ENCODE data around the gene LRP6. TPM values are rescaled to one million over a fixed set of nuclear protein-coding genes. Genes with fewer than 3 reads are reported as not detected.

The LRP6 gene
- total and polyA plus RNA-seq, 3 experiments from 2014 or later: 0.12 to 2.4 (median 0.94) TPM

- Histone ChIP-seq H3K4me1 (ENCODE audit: insufficient read depth, low read length) (no peaks in the 10 kb centered on the region), H3K4me3 (ENCODE audit: low read length) (no peak overlapping the region), H3K27me3 (ENCODE audit: insufficient read depth, low read length, poor library complexity, severe bottlenecking) (no peaks in the 10 kb centered on the region), H3K27ac (ENCODE audit: low read depth, low read length) (no peak overlapping the region), H3K9me3 (ENCODE audit: low read length) (no peaks in the 10 kb centered on the region), H3K36me3 (ENCODE audit: insufficient read depth, low read length) (no peaks in the 10 kb centered on the region)
- Mint-ChIP-seq H3K4me3 (no peak overlapping the region), H3K4me1 (no peaks in the 10 kb centered on the region), H3K27me3 (peaks cover 12 to 39% of the 10 kb centered on the region in 2 donors), H3K9me3 (no peaks in the 10 kb centered on the region), H3K27ac (no peak overlapping the region), H3K36me3 (no peaks in the 10 kb centered on the region)
- ChIA-PET CTCF (interaction anchor here (1.2 to 1.3 kb wide), 2 partner anchors 11 kb away, joined by 3 to 4 read pairs; no protein-coding TSS in a partner anchor), POLR2A (no interaction called here)
- DNase-seq: no peak
These were observed 171.8 kb downstream of the LRP6 start for GRCh38 chr12:12095021-12095420.

GRCh38 chr12:12094481-12094880 lies 172.4 kb downstream of the LRP6 start:
- ChIA-PET CTCF (interaction anchor here (1.2 to 1.3 kb wide), 2 partner anchors 11 to 12 kb away, joined by 3 to 4 read pairs; no protein-coding TSS in a partner anchor), POLR2A (no interaction called here)
- H3K27me3 ChIP-seq (ENCODE audit: insufficient read depth, low read length, poor library complexity, severe bottlenecking): no peaks in the 10 kb centered on the region
- Mint-ChIP-seq H3K4me3 (no peak overlapping the region), H3K36me3 (no peaks in the 10 kb centered on the region), H3K27ac (no peak overlapping the region), H3K27me3 (peaks cover 12 to 33% of the 10 kb centered on the region in 2 donors), H3K9me3 (no peaks in the 10 kb centered on the region), H3K4me1 (no peaks in the 10 kb centered on the region)
- H3K9me3 ChIP-seq (ENCODE audit: low read length): no peaks in the 10 kb centered on the region
- DNase-seq: no peak
- no peak overlapping the region for H3K27ac ChIP-seq (ENCODE audit: low read depth, low read length)
- no peaks in the 10 kb centered on the region for H3K36me3 ChIP-seq (ENCODE audit: insufficient read depth, low read length)
- no peaks in the 10 kb centered on the region for H3K4me1 ChIP-seq (ENCODE audit: insufficient read depth, low read length)
- no peak overlapping the region for H3K4me3 ChIP-seq (ENCODE audit: low read length)

- Histone ChIP-seq H3K27ac (ENCODE audit: low read depth, low read length) (no peak overlapping the region), H3K4me1 (ENCODE audit: insufficient read depth, low read length) (no peaks in the 10 kb centered on the region), H3K4me3 (ENCODE audit: low read length) (no peak overlapping the region), H3K9me3 (ENCODE audit: low read length) (no peaks in the 10 kb centered on the region), H3K27me3 (ENCODE audit: insufficient read depth, low read length, poor library complexity, severe bottlenecking) (no peaks in the 10 kb centered on the region), H3K36me3 (ENCODE audit: insufficient read depth, low read length) (no peaks in the 10 kb centered on the region)
- Mint-ChIP-seq H3K27me3 (peaks cover 13 to 47% of the 10 kb centered on the region in 2 donors), H3K36me3 (no peaks in the 10 kb centered on the region), H3K27ac (no peak overlapping the region), H3K9me3 (no peaks in the 10 kb centered on the region), H3K4me1 (no peaks in the 10 kb centered on the region), H3K4me3 (no peak overlapping the region)
- CTCF ChIA-PET: no interaction called here
- DNase-seq: no peak
- POLR2A ChIA-PET: no interaction called here
These were observed 174.7 kb downstream of the LRP6 start for GRCh38 chr12:12091977-12092663.

- H3K4me1 Mint-ChIP-seq: no peaks in the 10 kb centered on the region
- DNase-seq: no peak
- Histone ChIP-seq H3K9me3 (ENCODE audit: low read length) (no peaks in the 10 kb centered on the region), H3K36me3 (ENCODE audit: insufficient read depth, low read length) (no peaks in the 10 kb centered on the region), H3K27ac (ENCODE audit: low read depth, low read length) (no peak overlapping the region), H3K4me3 (ENCODE audit: low read length) (no peak overlapping the region), H3K4me1 (ENCODE audit: insufficient read depth, low read length) (no peaks in the 10 kb centered on the region), H3K27me3 (ENCODE audit: insufficient read depth, low read length, poor library complexity, severe bottlenecking) (no peaks in the 10 kb centered on the region)
- H3K4me3 Mint-ChIP-seq: no peak overlapping the region
- ChIA-PET POLR2A (no interaction called here), CTCF (no interaction called here)
- no peaks in the 10 kb centered on the region for H3K9me3 Mint-ChIP-seq
- H3K27ac Mint-ChIP-seq: peak overlapping the region in 1 of 8 donors; percentile 66
- H3K27me3 Mint-ChIP-seq: peaks cover 13 to 50% of the 10 kb centered on the region in 2 donors
- H3K36me3 Mint-ChIP-seq: no peaks in the 10 kb centered on the region
These were observed 175.8 kb downstream of the LRP6 start for GRCh38 chr12:12091071-12091470.

GRCh38 chr12:12088761-12089160 lies 178.1 kb downstream of the LRP6 start:
- DNase-seq: no peak
- Histone ChIP-seq H3K9me3 (ENCODE audit: low read length) (no peaks in the 10 kb centered on the region), H3K36me3 (ENCODE audit: insufficient read depth, low read length) (no peaks in the 10 kb centered on the region), H3K27me3 (ENCODE audit: insufficient read depth, low read length, poor library complexity, severe bottlenecking) (no peaks in the 10 kb centered on the region), H3K4me3 (ENCODE audit: low read length) (no peak overlapping the region), H3K27ac (ENCODE audit: low read depth, low read length) (no peak overlapping the region), H3K4me1 (ENCODE audit: insufficient read depth, low read length) (no peaks in the 10 kb centered on the region)
- CTCF ChIA-PET: no interaction called here
- Mint-ChIP-seq H3K4me3 (no peak overlapping the region), H3K4me1 (no peaks in the 10 kb centered on the region), H3K36me3 (no peaks in the 10 kb centered on the region), H3K9me3 (no peaks in the 10 kb centered on the region), H3K27me3 (peaks cover 12 to 33% of the 10 kb centered on the region in 2 donors), H3K27ac (no peak overlapping the region)
- POLR2A ChIA-PET: no interaction called here

- Histone ChIP-seq H3K27me3 (ENCODE audit: insufficient read depth, low read length, poor library complexity, severe bottlenecking) (no peaks in the 10 kb centered on the region), H3K9me3 (ENCODE audit: low read length) (no peaks in the 10 kb centered on the region), H3K4me3 (ENCODE audit: low read length) (no peak overlapping the region), H3K36me3 (ENCODE audit: insufficient read depth, low read length) (no peaks in the 10 kb centered on the region), H3K4me1 (ENCODE audit: insufficient read depth, low read length) (no peaks in the 10 kb centered on the region), H3K27ac (ENCODE audit: low read depth, low read length) (no peak overlapping the region)
- H3K4me3 Mint-ChIP-seq: no peak overlapping the region
- peaks cover 9 to 33% of the 10 kb centered on the region in 2 donors for H3K27me3 Mint-ChIP-seq
- ChIA-PET CTCF (interaction anchor here (2.3 kb wide), 1 partner anchor 11 kb away, joined by 6 read pairs; no protein-coding TSS in a partner anchor), POLR2A (no interaction called here)
- no peak for DNase-seq
- no peaks in the 10 kb centered on the region for H3K9me3 Mint-ChIP-seq
- H3K4me1 Mint-ChIP-seq: no peaks in the 10 kb centered on the region
- no peak overlapping the region for H3K27ac Mint-ChIP-seq
- no peaks in the 10 kb centered on the region for H3K36me3 Mint-ChIP-seq
These were observed 178.7 kb downstream of the LRP6 start for GRCh38 chr12:12088147-12088546.

GRCh38 chr12:12087693-12088034 lies 179.2 kb downstream of the LRP6 start:
- no peaks in the 10 kb centered on the region for H3K27me3 ChIP-seq (ENCODE audit: insufficient read depth, low read length, poor library complexity, severe bottlenecking)
- H3K27ac ChIP-seq (ENCODE audit: low read depth, low read length): no peak overlapping the region
- no peak for DNase-seq
- no peaks in the 10 kb centered on the region for H3K4me1 Mint-ChIP-seq
- peaks cover 8 to 28% of the 10 kb centered on the region in 2 donors for H3K27me3 Mint-ChIP-seq
- no peaks in the 10 kb centered on the region for H3K36me3 Mint-ChIP-seq
- POLR2A ChIA-PET: no interaction called here
- H3K9me3 Mint-ChIP-seq: no peaks in the 10 kb centered on the region
- H3K36me3 ChIP-seq (ENCODE audit: insufficient read depth, low read length): no peaks in the 10 kb centered on the region
- no peak overlapping the region for H3K4me3 ChIP-seq (ENCODE audit: low read length)
- no peak overlapping the region for H3K4me3 Mint-ChIP-seq
- CTCF ChIA-PET: interaction anchor here (2.3 kb wide), 1 partner anchor 10 kb away, joined by 6 read pairs; no protein-coding TSS in a partner anchor
- H3K4me1 ChIP-seq (ENCODE audit: insufficient read depth, low read length): no peaks in the 10 kb centered on the region
- H3K9me3 ChIP-seq (ENCODE audit: low read length): no peaks in the 10 kb centered on the region
- no peak overlapping the region for H3K27ac Mint-ChIP-seq

- Mint-ChIP-seq H3K27me3 (peaks cover 8 to 28% of the 10 kb centered on the region in 2 donors), H3K9me3 (no peaks in the 10 kb centered on the region), H3K27ac (no peak overlapping the region), H3K36me3 (no peaks in the 10 kb centered on the region), H3K4me1 (no peaks in the 10 kb centered on the region), H3K4me3 (no peak overlapping the region)
- Histone ChIP-seq H3K4me1 (ENCODE audit: insufficient read depth, low read length) (no peaks in the 10 kb centered on the region), H3K27me3 (ENCODE audit: insufficient read depth, low read length, poor library complexity, severe bottlenecking) (no peaks in the 10 kb centered on the region), H3K4me3 (ENCODE audit: low read length) (no peak overlapping the region), H3K27ac (ENCODE audit: low read depth, low read length) (no peak overlapping the region), H3K9me3 (ENCODE audit: low read length) (no peaks in the 10 kb centered on the region), H3K36me3 (ENCODE audit: insufficient read depth, low read length) (no peaks in the 10 kb centered on the region)
- DNase-seq: no peak
- ChIA-PET POLR2A (no interaction called here), CTCF (interaction anchor here (2.3 kb wide), 1 partner anchor 10 kb away, joined by 6 read pairs; no protein-coding TSS in a partner anchor)
These were observed 179.7 kb downstream of the LRP6 start for GRCh38 chr12:12086973-12087692.

Measured in CD8-positive, alpha-beta memory T cell (primary cell).